GM18502 (cell line): ENCODE results near the gene RPTOR.

Experiments used
- ATAC-seq: cut with Tn5 transposase; IDR thresholded peaks from one replicate; pipeline ENCODE4 v1.9.1; 2021; ENCODE audit warnings: mild to moderate bottlenecking; ENCODE audit not compliant: unreplicated experiment, poor library complexity

RPTOR gene

DNA sequence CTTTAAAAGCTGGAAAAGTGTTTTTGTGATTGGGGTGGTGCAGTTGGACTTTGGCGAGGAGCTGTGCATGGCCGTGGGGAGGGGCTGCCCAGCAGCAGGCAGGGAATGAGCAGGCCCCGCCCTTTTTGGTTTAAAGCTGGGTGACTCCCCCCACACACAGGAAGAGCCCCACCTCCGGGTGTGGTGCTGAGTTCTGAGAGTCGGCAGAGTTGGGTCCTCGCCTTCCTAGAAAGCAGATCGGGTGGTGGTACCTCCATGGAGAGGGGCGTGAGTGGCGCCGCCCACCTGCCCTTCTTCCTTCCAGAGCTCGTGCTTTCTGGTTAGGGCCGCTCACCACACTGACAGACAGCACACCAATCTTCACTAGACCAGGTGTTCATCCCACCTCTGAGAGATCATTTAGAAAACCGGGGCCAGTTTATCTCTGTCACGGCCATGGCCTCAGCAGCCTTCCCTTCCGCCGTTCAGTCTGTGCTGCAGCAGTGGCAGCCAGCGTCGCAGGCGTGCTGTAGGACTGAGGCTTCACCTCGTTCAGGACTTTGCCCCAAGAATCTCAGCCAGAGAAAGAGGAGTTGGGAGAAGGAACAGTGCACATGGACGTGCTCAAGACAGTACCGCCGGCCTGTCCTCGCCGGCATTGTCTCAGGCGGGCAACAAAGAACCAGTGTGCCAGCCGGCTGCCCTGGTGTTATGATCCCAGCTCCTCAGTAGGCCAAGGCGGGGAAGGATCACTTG, 303.0 kb downstream of the RPTOR start:
- no peak for ATAC-seq

- ATAC-seq, result no peak
These were observed 303.9 kb downstream of the RPTOR start for GRCh38 chr17:80848449-80849102.

DNA sequence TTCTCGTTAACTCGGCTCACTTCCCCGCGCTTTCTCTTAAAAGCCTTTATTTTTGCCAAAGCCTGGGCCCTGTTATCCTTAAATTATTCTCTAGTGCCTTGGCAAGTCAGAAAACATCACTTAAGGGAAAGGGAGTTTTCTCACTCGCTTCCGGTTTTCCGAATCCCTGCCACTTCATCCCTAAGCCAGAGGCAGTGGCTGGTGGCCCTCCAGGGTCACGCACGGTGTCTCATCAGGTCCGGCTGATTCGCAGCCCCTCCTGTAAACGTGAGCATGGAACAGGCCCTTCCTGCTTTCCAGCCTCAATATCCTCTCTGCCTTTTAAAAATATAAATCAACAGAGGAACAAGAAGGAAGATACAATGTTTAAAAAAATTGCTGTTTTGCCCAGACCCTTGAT, 304.5 kb downstream of the RPTOR start:
- ATAC-seq, result no peak

DNA sequence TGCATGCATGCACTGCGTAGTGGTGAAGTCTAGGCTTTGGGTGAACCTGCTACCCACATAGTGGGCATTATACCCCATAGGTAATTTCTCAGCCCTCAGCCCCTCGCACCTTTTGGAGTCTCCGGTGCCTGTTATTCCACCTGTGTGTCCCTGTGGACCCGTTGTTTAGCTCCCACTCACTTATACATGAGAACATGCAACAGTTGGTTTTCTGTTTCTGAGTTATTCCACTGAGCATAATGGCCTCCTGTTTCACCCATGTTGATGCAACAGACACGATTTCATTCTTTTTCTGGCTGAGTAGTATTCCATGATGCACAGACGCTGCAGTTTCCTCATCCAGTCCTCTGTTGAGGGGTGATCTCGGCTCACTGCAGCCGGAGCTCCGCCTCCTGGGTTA, 305.5 kb downstream of the RPTOR start:
- no peak for ATAC-seq

GRCh38 chr17:80850817-80851216, 306.2 kb downstream of the RPTOR start:
- no peak for ATAC-seq

- no peak for ATAC-seq
These were observed 306.8 kb downstream of the RPTOR start for GRCh38 chr17:80851277-80851925.

DNA sequence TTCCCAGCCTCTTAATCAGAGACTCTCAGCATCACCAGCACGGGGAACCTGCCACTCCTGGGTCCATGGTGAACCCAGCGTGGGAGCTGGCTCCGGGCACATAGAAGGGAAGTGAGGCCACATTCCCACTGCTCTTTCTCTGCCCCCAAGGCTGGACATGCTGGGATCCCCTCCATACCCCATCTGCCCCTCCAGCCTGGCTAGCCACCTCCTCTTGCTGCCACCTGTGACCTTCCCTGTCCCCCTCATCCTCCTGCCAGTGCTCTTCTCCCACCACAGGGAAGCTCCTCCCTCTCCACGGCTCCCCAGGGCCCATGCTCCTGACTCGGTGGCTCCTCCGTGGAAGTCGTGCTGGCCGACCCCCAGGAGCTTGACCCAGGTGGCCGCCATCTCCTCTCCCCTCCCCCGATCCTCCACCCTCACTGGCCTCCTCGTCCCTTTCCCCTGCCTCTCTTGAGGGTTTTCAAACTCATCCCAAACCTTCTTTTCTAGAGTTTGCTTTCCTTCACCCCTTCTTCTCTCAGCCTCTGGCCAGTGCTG, 307.9 kb downstream of the RPTOR start:
- ATAC-seq, result no peak

DNA sequence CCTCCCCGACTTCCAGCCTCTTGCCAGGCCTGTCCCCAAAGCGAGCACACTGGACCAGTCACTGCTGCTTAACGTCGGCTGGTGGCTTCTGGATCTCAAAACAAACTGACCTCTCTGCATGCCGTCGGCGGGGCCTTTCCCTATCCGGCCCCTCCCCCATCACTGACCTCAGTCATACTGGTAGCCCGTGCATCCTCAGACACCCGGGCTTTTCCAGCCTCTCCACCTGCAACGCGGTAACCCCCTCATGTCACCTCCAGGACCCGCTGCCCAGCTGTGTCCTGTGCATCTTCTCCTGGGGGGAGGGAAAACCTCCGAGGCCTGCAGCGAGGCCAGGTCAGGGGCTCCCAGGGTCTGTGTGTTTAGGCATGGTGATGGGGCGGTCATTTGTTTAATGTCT, 308.4 kb downstream of the RPTOR start:
- ATAC-seq, result no peak

- no peak for ATAC-seq
These were observed 309.6 kb downstream of the RPTOR start for GRCh38 chr17:80854220-80854619.

GRCh38 chr17:80855196-80855947, 310.7 kb downstream of the RPTOR start:
- ATAC-seq, result no peak

- peak; percentile 87 for ATAC-seq
These were observed 311.6 kb downstream of the RPTOR start for GRCh38 chr17:80855948-80856862.

DNA sequence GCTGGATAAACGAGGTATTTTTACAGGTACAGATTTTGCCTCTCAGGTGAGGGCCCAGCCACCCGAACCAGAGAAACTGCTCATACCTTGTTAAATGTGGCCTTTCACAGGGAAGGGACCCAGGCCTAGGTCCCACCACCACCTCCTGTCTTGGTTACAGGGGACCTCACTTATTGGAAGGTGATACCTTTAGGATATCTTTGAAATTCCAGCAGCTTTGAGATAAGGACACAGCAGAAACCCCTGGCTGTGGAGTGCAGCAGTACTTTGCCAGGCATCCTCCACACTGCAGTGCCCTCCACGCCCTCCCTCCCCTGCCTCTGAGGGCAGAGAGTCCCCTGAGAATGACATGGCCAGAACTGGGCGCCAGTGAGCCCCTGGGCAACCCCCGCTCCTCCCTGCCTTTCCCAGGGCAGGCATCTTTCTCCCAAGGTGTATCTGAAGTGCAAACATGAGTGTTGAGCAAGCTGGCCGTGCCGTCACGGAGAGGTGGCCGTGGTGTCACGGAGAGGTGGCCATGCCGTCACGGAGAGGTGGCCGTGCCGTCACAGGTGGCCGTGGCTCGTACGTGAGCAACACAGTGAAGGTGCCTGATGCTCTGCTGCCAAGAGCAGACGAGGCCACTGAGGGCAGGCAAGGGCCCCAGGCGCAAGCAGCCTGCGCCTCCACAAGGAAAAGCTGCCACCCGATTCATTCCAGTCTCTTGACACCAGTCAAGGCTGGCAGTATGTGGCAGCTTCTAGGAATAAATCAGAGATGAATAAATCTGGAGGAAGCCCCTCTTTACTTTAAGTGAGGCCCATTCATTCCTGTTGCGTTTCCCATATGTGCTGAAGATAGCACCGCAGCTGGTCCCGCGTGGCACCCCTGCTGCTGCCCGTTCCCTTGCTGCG, 312.5 kb downstream of the RPTOR start:
- ATAC-seq, result peak; percentile 16

DNA sequence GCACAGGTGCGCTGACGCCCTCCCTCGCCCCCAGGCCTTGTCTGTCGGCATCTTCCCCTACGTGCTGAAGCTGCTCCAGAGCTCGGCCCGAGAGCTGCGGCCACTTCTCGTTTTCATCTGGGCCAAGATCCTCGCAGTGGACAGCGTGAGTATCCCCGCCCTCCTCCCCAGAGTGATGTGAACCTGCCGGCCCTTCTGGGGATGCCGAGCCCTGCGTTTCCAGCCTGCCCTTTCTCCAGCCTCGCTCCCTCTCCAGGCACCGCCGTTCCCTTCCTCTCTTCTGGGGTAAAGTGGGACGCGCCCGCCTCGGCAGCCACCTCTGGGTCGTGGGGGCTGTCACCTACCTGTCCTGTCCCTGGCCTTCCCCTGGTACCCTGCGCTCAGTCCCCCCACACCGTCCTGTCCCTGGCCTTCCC, 313.1 kb downstream of the RPTOR start:
- ATAC-seq, result no peak

DNA sequence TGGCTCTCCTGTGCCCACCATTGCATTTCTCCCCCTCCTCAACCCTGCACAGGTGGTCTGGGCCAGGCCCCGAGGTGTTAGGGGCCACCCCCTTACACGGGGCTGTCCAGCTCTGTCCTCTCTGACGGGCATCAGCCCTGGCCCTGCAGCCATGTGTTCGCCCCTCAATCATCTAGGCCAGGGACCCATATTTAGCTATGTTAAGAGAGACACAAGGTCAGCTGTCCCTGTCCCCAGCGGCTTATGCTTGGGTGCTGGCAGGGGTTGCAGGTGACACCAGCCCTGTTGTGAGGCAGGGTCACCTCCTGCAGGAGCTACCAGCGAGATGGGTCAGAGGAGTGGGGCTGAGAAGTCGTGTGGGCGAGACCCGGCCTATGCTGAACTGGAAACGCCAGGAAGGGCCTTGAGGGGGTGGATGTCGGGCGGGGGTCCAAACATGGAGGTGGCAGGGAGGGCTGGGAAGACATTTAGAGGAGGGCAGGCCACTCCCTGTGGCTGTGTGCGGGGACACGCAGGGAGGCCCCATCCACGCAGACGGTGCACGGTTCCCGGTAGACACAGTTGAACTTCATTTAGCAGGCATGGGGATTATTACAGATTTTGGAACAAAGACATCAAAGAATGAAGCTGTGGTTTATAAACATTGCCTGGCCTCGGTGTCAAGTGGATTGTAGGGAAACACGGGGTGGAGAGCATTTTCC, 313.8 kb downstream of the RPTOR start:
- no peak for ATAC-seq

- no peak for ATAC-seq
These were observed 314.6 kb downstream of the RPTOR start for GRCh38 chr17:80859002-80859941.

GRCh38 chr17:80860101-80860671, 315.5 kb downstream of the RPTOR start:
- ATAC-seq, result no peak
